Measurements from ENCODE around the gene THBS1.

Gene THBS1

DNA sequence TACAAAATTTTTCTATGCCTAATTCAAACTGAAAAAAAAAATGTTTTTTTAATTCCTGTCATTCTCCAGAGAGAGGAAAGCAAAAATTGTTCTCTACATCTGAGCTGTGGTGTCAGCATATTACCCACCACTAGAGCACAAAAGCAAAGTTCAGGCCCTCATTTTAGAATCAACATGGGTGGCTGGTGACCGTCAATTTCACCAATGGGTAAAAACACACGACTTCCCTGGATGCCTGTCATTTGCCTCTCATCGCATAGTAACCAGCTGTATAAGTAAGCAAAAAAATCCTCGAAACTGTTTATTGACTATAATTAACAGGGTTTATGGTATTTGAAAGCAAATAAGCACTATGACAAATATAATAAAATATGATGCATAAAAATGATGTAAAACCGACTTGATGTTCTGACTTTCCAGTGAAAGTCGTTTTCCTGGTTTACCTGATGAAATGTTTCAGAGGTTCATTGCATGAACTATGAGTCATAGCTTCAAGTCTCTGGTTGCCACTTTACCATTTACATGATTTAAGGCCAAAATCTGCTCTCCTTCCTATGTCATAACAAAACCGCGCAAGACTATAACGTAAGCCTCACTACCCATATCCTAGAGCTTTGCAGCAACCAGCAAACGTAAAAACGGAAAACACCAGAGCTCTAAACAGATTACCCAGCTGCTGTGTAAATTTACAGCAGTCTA is 60.5 kb downstream of the THBS1 start:
- no peak for DNase-seq

DNA sequence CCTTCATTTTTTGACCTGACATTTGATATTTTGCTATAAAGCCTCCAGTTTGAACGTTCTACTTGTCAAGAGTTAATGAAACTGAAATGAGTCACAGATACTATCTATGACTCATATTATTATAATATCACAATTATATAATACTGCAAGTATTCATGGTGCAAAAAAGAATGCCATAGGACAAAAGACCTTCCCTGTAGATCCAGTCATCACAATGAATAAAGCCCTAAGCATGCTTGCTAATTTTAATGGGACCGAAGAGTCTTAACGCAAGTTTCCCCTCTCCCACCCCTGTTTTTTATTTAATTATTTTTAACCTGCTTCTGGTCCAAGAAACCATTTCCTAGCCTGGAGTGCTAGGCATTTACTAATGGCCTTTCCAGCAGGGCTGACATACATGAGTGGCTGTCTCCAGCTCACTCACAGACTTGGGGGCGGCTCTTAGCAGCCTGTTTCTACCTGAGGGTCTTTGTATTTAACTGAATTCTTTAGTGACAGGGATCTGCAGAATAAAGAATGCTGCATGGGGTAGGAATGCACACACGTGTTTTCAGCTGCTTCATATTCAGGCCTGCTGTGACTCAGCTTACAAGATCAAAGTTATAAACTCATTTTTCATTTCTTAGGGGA is 61.2 kb downstream of the THBS1 start:
- DNase-seq: no peak

DNA sequence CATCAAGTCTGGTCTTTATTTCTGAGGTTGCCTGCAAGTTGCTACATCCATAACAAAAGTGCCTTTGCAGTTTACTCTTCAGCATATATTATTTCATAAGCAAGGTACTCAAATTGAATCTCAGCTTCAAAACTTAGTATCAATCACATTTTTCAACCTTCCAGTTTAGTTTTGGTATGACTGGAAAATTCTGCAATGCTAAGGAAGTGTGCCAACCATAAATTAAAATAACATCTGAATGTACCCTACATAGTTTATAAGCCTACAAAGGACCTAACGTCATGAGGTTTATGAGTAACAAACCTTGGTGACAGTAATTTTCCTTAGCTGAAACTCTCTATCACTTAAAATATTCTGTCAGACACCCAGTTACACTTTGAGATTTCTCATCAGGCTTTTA is 62.8 kb downstream of the THBS1 start:
- DNase-seq: no peak

DNA sequence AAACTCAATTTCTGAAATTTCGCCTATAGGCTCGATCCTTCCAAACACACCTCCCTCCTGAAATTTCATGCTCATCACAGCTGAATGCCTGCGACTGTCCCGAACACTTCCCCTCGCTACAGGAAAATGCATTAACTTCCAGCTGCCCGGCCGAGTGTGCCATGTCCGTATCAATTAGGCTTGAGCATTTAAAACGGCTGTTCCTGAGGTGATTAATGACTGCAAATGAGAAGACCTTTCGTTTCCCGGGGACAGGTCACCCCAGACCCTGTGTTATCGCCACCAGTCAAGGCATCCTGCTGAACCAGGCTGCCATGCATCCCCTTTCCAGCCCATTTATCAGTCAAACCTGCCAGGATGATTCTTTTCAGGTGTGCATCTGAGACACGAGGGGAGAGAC is 63.3 kb downstream of the THBS1 start:
- no peak for DNase-seq

DNA sequence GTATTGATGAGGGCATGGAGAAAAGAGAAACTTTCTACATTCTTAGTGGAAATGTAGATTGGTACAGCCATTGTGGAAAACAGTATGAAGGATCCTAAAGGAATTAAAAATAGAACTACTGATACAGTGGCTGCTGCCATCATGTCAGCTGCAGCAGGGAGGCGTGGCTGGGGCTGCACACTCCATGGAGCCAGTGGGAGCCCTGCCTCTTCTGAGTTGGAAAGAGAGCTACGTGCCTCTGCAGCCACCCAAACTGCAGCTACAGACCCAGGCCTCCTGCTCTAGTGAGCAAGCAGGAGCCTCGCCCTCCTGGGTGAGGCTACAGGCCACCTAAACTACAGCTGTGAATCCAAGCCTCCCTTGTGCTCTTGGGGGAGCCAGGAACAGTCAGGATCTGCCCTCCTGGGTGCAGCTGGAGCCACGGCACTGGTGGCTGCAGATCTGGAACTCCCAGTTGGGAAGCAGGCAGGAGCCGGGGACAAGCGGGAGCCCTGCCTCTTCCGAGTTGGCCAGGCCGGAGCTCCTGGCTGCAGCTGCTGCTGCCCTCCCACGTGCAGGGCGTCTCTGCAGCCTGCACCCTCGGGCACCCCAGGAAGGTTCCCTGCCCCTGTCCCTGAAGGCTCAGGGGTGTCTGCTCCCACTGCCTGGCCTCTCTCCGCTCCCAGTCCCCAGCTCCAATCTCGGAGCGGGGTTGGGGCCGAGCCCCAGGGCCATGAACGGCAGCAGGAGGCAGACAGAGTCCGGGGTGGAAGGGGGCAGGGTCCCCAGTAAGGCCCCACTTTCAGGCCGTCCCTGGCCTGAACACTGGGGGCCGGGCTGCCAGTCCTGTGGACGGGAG is 64.5 kb downstream of the THBS1 start:
- no peak for DNase-seq

DNA sequence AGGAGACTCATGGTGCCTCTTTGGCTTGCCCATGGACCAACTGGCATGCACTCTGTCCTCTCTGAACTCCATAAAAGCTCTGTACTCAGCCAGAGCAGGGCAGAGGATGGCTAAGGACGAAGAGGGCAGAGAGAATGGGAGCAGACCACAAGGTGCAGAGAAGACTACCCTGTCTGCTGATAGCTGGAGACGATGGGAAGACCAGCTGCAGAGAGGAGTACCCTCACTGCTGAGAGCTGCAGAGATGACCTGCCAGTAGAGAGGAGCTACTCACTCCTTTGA is 65.0 kb downstream of the THBS1 start:
- no peak for DNase-seq

DNA sequence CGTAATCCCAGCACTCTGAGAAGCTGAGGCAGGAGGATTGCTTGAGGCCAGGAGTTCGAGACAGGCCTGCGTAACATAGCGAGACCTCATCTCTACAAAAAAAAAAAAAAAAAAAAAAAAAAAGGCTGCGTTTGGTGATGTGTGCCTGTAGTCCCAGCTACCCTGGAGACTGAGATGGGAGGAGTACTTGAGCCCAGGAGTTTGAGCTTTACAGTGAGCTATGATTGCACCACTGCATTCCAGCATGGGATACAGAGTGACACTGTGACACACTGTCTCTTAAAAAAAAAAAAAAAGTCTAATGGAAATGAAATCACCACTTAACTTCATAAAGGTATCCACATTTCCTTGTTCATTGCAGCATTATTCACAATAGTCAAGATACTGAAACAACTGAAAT is 65.5 kb downstream of the THBS1 start:
- no peak for DNase-seq

All from RPMI8226 (cell line).